Measurements from ENCODE around the gene RPRD2. TPM values are rescaled to one million over a fixed set of nuclear protein-coding genes. Genes with fewer than 3 reads are reported as not detected.

The RPRD2 gene
- total and polyA plus RNA-seq, 11 donors = 6.4 to 33.4 (median 22.6) TPM

DNA sequence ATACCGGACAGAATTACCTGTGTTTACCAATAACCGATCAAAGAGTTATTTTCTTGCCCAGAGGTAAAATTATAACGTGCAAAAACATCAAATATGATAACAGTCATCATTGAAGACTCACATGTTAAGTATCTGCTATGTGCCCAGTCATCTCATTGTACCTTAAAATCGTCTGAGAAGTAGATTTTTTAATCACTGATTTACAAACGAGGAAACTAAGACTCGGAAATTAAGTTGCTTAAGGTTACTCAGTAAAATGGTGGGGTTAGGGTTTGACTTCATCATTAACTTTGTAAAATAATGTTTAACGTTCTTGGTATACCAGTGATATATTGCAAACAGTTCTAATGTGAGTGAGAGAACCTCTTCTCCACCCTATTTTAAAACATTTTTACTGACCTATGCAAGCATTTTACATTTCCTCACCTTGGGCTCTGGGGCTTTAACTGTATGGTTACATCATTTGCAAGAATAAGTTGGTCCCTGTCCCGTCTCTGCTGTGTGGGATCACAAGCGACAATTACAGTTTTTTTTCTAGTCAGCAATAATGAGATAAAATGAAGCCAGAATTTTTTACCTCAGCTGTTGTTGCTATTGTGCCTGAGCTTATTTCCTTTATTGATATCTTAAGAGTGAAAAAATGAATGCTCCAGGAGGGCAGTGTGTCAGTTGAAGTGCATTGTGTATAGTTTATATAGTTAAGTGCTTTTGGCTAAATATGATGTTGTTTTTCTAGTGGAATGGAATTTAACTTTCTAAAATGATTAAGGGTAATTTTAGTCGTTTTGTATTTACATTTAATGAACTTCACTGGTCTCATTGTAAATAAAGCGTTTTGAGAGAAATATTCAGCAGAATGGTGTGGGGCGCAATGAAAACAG is 2.7 kb downstream of the RPRD2 start:
- Histone ChIP-seq H3K9me3 (no peaks in the 10 kb centered on the region), H3K27me3 (no peaks in the 10 kb centered on the region), H3K4me3 (peak overlapping the region; percentile 27 to 91 (median 72)), H3K4me1 (peaks cover 0 to 37% (median 23%) of the 10 kb centered on the region in 12 donors), H3K36me3 (no peaks in the 10 kb centered on the region), H3K27ac (peak overlapping the region in 10 of 12 donors; percentile 34 to 99 (median 97))
- 17 to 19% (median 18%) methylated on average over 12 of the region's 12 CpGs for WGBS, 4 donors
- intact Hi-C loops (cut with DNase I) = loop anchor here in 1 of 10 donors (10.0 kb wide), 2 partner anchors 58 to 198 kb away; no protein-coding TSS in a partner anchor
- DNase-seq = no peak
- no peak for TF ChIP-seq POLR2A (IDR thresholded peaks at IDR 0.05)
- TF ChIP-seq, protein P1, sequence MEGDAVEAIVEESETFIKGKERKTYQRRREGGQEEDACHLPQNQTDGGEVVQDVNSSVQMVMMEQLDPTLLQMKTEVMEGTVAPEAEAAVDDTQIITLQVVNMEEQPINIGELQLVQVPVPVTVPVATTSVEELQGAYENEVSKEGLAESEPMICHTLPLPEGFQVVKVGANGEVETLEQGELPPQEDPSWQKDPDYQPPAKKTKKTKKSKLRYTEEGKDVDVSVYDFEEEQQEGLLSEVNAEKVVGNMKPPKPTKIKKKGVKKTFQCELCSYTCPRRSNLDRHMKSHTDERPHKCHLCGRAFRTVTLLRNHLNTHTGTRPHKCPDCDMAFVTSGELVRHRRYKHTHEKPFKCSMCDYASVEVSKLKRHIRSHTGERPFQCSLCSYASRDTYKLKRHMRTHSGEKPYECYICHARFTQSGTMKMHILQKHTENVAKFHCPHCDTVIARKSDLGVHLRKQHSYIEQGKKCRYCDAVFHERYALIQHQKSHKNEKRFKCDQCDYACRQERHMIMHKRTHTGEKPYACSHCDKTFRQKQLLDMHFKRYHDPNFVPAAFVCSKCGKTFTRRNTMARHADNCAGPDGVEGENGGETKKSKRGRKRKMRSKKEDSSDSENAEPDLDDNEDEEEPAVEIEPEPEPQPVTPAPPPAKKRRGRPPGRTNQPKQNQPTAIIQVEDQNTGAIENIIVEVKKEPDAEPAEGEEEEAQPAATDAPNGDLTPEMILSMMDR (IDR thresholded peaks at IDR 0.05) = no peak
- no peak for ATAC-seq

DNA sequence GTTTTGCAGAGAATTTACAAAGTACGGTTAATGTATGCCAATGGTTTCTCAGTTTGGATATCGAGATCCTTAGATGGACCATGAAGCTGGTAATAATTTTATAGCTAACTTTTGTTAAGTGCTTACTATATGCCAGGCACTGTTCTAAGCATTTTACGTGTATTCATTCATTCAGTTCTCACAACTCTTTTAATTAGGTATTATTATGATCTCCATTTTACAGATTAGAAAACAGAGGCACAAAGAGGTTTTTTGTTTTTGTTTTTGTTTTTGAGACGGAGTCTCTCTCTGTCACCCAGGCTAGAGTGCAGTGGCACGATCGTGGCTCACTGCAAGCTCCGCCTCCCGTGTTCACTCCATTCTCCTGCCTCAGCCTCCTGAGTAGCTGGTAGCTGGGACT is 7.2 kb downstream of the RPRD2 start:
- no peak for ATAC-seq
- intact Hi-C loops (cut with DNase I) = loop anchor here in 1 of 10 donors (10.0 kb wide), 1 partner anchor 64 kb away; no protein-coding TSS in a partner anchor
- no peaks in the 10 kb centered on the region for H3K9me3 ChIP-seq
- DNase-seq = no peak
- no peaks in the 10 kb centered on the region for H3K36me3 ChIP-seq
- H3K4me3 ChIP-seq = no peak overlapping the region
- no peak overlapping the region for H3K27ac ChIP-seq
- no peaks in the 10 kb centered on the region for H3K27me3 ChIP-seq
- H3K4me1 ChIP-seq = peaks cover 0 to 71% (median 43%) of the 10 kb centered on the region in 12 donors
- 86 to 93% (median 90%) methylated on average over 8 of the region's 8 CpGs for WGBS, 4 donors
- TF ChIP-seq, protein P1 (IDR thresholded peaks at IDR 0.05) = no peak
- no peak for TF ChIP-seq POLR2A (IDR thresholded peaks at IDR 0.05)

DNA sequence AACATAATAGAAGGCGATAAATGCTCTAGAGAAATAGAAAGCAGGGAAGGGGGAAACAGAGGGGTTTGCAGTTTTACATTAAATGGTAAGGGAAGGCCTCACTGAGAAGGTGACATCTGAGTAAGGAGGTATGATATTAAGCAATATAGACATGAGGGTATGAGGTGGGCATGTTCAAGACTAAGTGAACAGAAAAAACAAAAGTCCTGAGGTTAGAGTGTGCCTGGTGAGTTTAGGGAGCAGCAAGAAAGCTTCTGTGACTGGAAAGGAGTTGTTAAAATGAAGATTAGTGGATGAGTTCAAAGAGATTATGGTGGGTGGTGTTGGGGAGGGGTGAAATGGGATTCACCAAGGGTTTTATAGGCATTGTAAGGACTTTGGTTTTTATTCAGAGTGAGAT is 8.6 kb downstream of the RPRD2 start:
- WGBS, 4 donors = 92 to 100% (median 99%) methylated on average over 1 of the region's 1 CpG
- H3K9me3 ChIP-seq = no peaks in the 10 kb centered on the region
- TF ChIP-seq, protein P1 (IDR thresholded peaks at IDR 0.05) = no peak
- no peak for TF ChIP-seq POLR2A (IDR thresholded peaks at IDR 0.05)
- intact Hi-C loops (cut with DNase I) = loop anchor here in 1 of 10 donors (10.0 kb wide), 1 partner anchor 62 kb away; no protein-coding TSS in a partner anchor
- ATAC-seq (no peak), DNase-seq (no peak)
- H3K27ac ChIP-seq = no peak overlapping the region
- H3K4me1 ChIP-seq = peaks cover 0 to 60% (median 31%) of the 10 kb centered on the region in 12 donors
- H3K36me3 ChIP-seq = no peaks in the 10 kb centered on the region
- no peaks in the 10 kb centered on the region for H3K27me3 ChIP-seq
- H3K4me3 ChIP-seq = no peak overlapping the region

DNA sequence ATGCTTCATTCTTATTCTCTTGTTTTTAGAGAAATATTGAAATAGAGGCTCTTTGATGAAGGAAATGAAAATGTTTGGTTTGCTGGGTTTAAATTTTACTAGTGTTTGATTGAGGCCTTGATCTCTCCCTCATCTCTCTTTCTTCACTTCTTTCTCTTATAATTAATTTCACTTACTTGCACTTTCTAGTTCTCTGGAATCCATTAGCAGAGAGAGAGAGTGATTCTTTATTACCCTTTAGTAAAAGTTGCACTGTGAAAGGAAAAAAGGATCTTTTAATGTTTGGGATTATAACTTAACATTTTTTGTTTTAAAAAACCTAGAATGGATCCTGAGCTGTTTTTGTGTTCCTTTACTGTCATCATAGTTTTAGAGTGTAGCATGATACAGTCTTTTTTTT is 12.2 kb downstream of the RPRD2 start:
- no peaks in the 10 kb centered on the region for H3K27me3 ChIP-seq
- H3K4me3 ChIP-seq = no peak overlapping the region
- H3K4me1 ChIP-seq = peaks cover 0 to 45% (median 28%) of the 10 kb centered on the region in 12 donors
- intact Hi-C loops (cut with DNase I) = loop anchor here in 1 of 10 donors (10.0 kb wide), 1 partner anchor 59 kb away; no protein-coding TSS in a partner anchor
- TF ChIP-seq, protein P1 (IDR thresholded peaks at IDR 0.05) = no peak
- TF ChIP-seq POLR2A (IDR thresholded peaks at IDR 0.05) = no peak
- no peaks in the 10 kb centered on the region for H3K9me3 ChIP-seq
- ATAC-seq (no peak), DNase-seq (no peak)
- no peak overlapping the region for H3K27ac ChIP-seq
- no peaks in the 10 kb centered on the region for H3K36me3 ChIP-seq
